ENCODE measurements around the gene STX5. TPM values are rescaled to one million over a fixed set of nuclear protein-coding genes. Genes with fewer than 3 reads are reported as not detected.

STX5 gene
- 10 to 100 TPM; 22.8 to 31.6 (median 31.6) TPM for total RNA-seq

- peaks cover 42 to 64% (median 51%) of the 10 kb centered on the region in 4 donors for H3K4me1 ChIP-seq
- no peaks in the 10 kb centered on the region for H3K9me3 ChIP-seq
- WGBS: under 1% methylated on average over 31 of the region's 65 CpGs
- DNase-seq (ENCODE audit: extremely low spot score): peak; percentile 100
- TF ChIP-seq POLR2AphosphoS5 (IDR thresholded peaks at IDR 0.05): peak; percentile 93 to 98
- no peak for TF ChIP-seq CTCF (IDR thresholded peaks at IDR 0.05)
- TF ChIP-seq POLR2A (IDR thresholded peaks at IDR 0.05; ENCODE audit: low read depth): peak; percentile 81
- H3K27ac ChIP-seq (replicated peaks in 1 of 4): peak within 1 kb of the TSS; percentile 95 to 99 (median 97)
- no peaks in the 10 kb centered on the region for H3K27me3 ChIP-seq
- H3K36me3 ChIP-seq: peaks cover 16 to 70% (median 49%) of the 10 kb centered on the region in 4 donors
- peak within 1 kb of the TSS; percentile 89 to 98 (median 94) for H3K4me3 ChIP-seq
- intact Hi-C loops (cut with DNase I): loop anchor here (2.0 to 5.0 kb wide), 2 partner anchors 27 to 39 kb away; partner anchors contain the start of genes NXF1 and TMEM223
Measured at GRCh38 chr11:62831520-62832335, at the start of gene STX5. TSS of gene STX5 (minus strand) at chr11:62832051. CDS start at chr11:62831243, 808 bp downstream.

GRCh38 chr11:62880803-62881578 is 49.1 kb upstream of the STX5 start, which contains the start of gene SLC3A2:
TSS of gene SLC3A2 (plus strand) at chr11:62880896. CDS start at chr11:62881024, 128 bp downstream.
- intact Hi-C loops (cut with DNase I): loop anchor here (2.0 kb wide), 1 partner anchor 26 kb away; no protein-coding TSS in a partner anchor
- peaks cover 39 to 66% (median 62%) of the 10 kb centered on the region in 4 donors for H3K4me1 ChIP-seq
- peak within 1 kb of the TSS; percentile 72 to 100 (median 95) for H3K4me3 ChIP-seq
- WGBS: under 1% methylated on average over 42 of the region's 69 CpGs
- DNase-seq (ENCODE audit: extremely low spot score): peak; percentile 97
- no peaks in the 10 kb centered on the region for H3K27me3 ChIP-seq
- TF ChIP-seq POLR2AphosphoS5 (IDR thresholded peaks at IDR 0.05) (peak; percentile 99), EP300 (IDR thresholded peaks at IDR 0.05) (no peak), POLR2A (IDR thresholded peaks at IDR 0.05; ENCODE audit: low read depth) (peak; percentile 98), CTCF (IDR thresholded peaks at IDR 0.05) (peak; percentile 69 to 82 (median 75))
- H3K36me3 ChIP-seq: peaks cover 33 to 38% (median 37%) of the 10 kb centered on the region in 4 donors
- H3K9me3 ChIP-seq: no peaks in the 10 kb centered on the region
- peak within 1 kb of the TSS; percentile 94 to 100 (median 99) for H3K27ac ChIP-seq (replicated peaks in 1 of 4)

- H3K4me1 ChIP-seq: peaks cover 39 to 59% (median 55%) of the 10 kb centered on the region in 4 donors
- intact Hi-C loops (cut with DNase I): loop anchor here (2.0 kb wide), 1 partner anchor 26 kb away; no protein-coding TSS in a partner anchor
- WGBS: 0% methylated on average over 15 of the region's 16 CpGs
- no peaks in the 10 kb centered on the region for H3K9me3 ChIP-seq
- DNase-seq (ENCODE audit: extremely low spot score): peak; percentile 96
- no peaks in the 10 kb centered on the region for H3K27me3 ChIP-seq
- no peak for TF ChIP-seq CTCF (IDR thresholded peaks at IDR 0.05)
- TF ChIP-seq POLR2A (IDR thresholded peaks at IDR 0.05; ENCODE audit: low read depth): no peak
- no peak for TF ChIP-seq POLR2AphosphoS5 (IDR thresholded peaks at IDR 0.05)
- no peak for TF ChIP-seq EP300 (IDR thresholded peaks at IDR 0.05)
- peak overlapping the region; percentile 72 to 100 (median 95) for H3K4me3 ChIP-seq
- peaks cover 26 to 31% (median 30%) of the 10 kb centered on the region in 4 donors for H3K36me3 ChIP-seq
- peak overlapping the region; percentile 94 to 100 (median 99) for H3K27ac ChIP-seq (replicated peaks in 1 of 4)
Measured at GRCh38 chr11:62880231-62880802, 48.5 kb upstream of the STX5 start.

GRCh38 chr11:62879235-62879978 is 47.6 kb upstream of the STX5 start:
- Histone ChIP-seq H3K9me3 (no peaks in the 10 kb centered on the region), H3K36me3 (peaks cover 17 to 22% (median 21%) of the 10 kb centered on the region in 4 donors), H3K4me3 (peak overlapping the region; percentile 72 to 100 (median 95)), H3K27ac (replicated peaks in 1 of 4) (peak overlapping the region; percentile 94 to 100 (median 99)), H3K27me3 (no peaks in the 10 kb centered on the region), H3K4me1 (peaks cover 38 to 50% (median 47%) of the 10 kb centered on the region in 4 donors)
- DNase-seq (ENCODE audit: extremely low spot score): no peak
- WGBS: 54% methylated on average over 7 of the region's 7 CpGs
- intact Hi-C loops (cut with DNase I): no loop called here
- peak in 1 of 2 donors; percentile 55 for TF ChIP-seq POLR2AphosphoS5 (IDR thresholded peaks at IDR 0.05)
- no peak for TF ChIP-seq CTCF (IDR thresholded peaks at IDR 0.05)
- no peak for TF ChIP-seq POLR2A (IDR thresholded peaks at IDR 0.05; ENCODE audit: low read depth)
- no peak for TF ChIP-seq EP300 (IDR thresholded peaks at IDR 0.05)
